Measurements from ENCODE around the gene HPCAL4.

Gene HPCAL4

DNA sequence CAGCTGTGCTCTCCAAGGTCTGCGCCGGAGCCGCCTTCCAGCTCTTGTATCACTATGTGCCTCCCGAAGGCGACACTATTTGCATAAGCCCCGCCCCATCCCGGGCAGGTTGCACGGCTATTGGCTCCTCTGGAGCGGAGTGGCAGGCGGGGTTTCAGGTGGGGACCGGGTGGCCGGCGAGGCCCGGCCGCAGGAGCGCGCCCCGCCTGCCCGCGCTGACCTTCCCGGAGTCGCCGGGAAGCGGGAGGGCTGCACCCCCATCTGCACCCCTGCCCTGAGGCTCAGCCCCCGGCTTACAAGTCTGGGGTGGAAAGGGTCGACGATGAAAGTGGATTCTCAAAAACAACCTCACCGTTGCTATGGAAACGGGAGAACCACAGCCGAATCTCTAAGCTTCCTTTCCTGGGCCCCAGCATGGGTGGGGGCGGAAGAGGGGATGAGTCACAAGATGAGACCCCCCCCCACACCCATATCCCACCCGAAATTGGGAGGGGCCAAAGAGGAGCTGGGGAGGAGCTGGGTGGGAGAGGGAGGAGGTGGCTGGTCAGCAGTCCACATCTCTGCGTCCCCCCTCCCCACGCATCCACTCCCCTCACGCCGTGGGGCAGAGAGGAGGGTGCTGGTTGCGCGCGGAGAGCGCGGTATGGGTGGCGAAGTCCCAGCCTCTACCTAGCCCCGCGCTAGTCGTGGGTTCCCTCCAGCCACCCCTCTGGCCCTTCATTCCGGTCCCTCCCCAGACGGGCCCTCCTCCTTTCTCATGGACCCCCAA is at the start of gene HPCAL4:
TSS of gene HPCAL4 (minus strand) at position 51 of the 769 bp plus-strand sequence. CDS start 6,830 bp downstream, outside the sequence.
- peak in 1 of 2 donors; percentile 23 for DNase-seq

DNA sequence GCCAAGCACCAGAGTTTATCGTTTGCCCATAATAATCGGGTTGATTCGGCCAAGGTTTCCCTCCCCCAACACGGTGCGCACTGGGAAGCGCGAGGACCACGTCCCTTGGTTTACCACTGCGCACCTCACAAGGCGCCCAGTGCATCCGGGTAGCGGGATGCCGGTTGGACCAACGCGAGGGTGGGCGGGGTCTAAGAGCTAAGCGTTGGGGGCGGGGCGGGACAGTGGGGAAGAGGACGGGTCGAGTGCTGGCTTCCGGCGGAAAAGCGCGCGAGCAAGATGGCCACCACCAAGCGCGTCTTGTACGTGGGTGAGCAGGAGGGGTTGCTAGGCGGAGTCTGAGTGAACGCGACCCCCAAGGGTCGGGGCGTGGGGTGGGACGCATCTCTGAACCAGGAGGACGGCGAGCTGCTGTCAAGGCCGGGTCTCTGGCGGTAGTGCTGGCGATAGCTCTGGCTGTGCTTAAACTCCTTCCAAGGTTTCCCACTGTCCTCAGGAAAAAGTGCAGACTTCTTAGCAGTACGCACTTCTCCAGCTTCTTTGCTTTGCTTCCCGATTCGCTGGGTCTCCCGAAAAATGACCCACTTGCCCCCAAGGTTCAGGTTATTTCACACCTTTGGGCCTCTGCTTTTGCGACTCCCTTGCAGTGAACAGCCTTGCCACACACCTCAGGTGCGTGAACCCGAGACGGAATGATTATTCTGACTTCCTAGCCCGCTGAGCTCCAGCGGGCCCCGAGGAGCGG is 47.6 kb upstream of the HPCAL4 start, which contains the start of gene PPIE:
TSS of gene PPIE (plus strand) at position 261 of the 745 bp plus-strand sequence. CDS start at position 280, 19 bp downstream.
- peak; percentile 70 to 72 for DNase-seq

- no peak for DNase-seq
These were observed 46.4 kb upstream of the HPCAL4 start for GRCh38 chr1:39737546-39738169.

- no peak for DNase-seq
These were observed 44.5 kb upstream of the HPCAL4 start for GRCh38 chr1:39735731-39736130.

GRCh38 chr1:39733161-39733560 is 41.9 kb upstream of the HPCAL4 start:
- no peak for DNase-seq

GRCh38 chr1:39732730-39733129 is 41.5 kb upstream of the HPCAL4 start:
- DNase-seq = no peak

DNA sequence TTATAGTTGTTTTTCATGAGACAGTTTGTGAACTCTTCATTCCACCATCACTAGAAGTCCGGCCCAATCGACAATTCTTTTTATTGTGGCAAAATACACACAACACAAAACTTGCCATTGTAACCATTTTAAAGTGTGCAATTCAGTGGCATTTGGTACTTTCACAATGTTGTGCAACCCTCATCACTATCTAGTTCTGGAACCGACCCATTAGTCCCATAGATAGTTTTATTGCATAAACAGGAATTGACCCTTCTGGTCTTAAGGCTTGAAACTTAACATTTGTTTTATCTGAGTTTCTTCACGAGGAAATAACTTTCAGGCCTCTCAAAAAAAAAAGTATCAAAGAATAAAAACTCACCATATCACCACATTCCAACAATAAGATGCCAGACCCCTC is 38.6 kb upstream of the HPCAL4 start:
- no peak for DNase-seq

DNA sequence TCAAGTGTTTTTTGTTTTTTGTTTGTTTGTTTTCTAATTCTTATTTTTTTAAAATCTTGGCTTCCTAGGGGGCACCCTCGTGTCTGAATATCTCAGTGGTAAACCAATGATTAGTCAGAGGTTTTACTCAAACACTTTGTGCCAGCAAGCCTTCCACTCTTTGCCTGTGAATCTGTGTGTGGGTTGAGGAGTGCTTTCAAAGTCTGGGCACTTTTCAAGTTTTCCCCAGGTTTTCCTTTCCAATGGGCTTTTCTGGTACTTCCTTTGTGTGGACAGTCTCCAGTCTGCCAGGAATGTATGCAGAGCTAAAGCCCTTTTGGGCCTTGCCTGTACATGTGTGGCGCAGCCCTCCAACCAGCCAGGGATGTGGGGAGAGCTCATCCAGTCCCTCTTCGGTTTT is 37.8 kb upstream of the HPCAL4 start:
- DNase-seq = no peak

- no peak for DNase-seq
These were observed 36.7 kb upstream of the HPCAL4 start for GRCh38 chr1:39727932-39728317.

DNA sequence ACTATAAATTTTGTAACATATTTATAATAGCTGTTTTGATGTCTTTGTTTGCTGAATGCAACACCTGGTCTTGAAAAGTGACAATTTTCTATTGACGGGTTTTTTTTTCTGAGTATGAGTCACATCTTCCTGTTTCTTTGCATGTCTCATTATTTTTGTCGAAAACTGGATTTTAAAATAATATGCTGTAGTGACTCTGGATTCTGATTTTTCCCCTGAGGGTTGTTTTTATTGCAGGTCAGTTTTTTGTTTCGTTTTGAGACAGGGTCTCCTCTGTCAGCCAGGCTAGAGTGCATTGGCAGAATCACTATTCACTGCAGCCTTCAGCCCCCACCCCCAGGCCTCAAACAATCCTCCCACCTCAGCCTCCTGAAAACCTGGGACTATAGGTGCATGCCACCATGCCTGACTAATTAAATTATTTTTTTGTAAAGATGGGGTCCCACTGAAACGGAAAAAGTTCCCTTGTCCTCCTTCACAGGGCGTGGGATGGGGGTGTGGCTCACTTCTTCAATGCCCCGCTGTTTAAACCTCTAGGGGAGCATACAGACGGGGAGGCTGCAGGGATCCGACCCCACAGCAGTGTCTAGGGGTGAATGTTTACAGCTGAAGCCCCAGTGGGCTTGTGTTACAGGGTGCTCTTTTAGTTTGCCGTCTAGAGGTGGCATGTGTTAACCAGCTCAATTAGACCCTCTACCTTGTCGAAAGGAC is 36.1 kb upstream of the HPCAL4 start:
- no peak for DNase-seq

- no peak for DNase-seq
These were observed 35.4 kb upstream of the HPCAL4 start for GRCh38 chr1:39726600-39726999.

DNA sequence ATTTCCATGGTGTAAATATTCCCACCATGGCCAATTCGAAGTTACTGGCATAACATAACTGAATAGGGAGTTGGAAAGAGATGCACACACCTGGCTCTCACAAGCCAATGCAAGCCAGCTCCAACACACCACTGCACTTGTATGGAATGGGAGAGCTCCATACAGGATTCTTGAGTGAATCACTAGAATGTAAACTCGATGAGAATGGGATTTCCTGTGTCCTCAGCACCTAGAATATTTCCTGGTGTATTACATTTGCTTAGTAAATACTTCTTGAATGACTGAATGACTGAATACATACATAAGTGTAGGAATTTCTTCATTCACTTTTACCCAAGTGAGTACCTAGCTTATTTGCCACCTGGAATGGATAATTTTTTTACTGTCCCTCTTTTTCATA is 31.3 kb upstream of the HPCAL4 start:
- DNase-seq = no peak

DNA sequence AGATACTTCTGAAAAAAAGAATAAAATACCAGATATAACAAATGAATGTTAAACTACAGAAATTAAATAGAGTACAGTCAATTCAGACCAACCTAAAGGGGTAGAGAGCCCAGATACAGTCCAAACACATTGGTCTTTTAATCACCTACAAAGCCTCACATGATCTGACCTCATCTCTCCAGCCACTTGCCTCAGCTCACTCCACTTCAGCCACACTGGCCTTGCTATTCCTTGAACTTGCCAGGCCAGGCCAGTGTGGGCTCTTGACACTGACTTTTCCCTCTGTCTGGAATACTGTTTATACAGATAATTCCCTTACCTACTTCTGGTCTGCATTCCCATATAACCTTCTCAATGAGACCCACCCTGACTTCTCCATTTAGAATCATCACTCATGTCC is 30.4 kb upstream of the HPCAL4 start:
- DNase-seq = no peak

- DNase-seq = peak in 1 of 2 donors; percentile 42
These were observed 29.1 kb upstream of the HPCAL4 start for GRCh38 chr1:39720094-39720999.

DNA sequence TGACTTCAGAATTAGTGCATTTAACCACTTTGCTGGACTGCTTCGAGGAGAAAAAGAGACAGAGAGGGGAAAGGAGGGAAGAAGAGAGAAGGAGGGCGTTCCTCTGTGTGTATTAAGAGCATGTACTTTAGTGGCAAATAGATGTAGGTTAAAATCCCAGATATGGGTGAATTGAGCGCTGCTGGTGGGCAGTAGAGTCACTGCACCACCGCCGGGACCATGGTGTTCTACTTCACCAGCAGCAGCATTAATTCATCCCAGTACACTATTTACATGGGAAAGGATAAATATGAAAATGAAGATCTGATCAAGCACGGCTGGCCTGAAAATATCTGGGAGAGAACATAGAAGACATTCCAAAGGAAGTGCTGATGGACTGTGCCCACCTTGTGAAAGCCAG is 26.6 kb upstream of the HPCAL4 start:
- DNase-seq = no peak

- DNase-seq = no peak
These were observed 22.3 kb upstream of the HPCAL4 start for GRCh38 chr1:39713557-39713956.

- DNase-seq = no peak
These were observed 20.7 kb upstream of the HPCAL4 start for GRCh38 chr1:39711966-39712340.

GRCh38 chr1:39711104-39711965 is 20.1 kb upstream of the HPCAL4 start:
- DNase-seq = no peak

DNA sequence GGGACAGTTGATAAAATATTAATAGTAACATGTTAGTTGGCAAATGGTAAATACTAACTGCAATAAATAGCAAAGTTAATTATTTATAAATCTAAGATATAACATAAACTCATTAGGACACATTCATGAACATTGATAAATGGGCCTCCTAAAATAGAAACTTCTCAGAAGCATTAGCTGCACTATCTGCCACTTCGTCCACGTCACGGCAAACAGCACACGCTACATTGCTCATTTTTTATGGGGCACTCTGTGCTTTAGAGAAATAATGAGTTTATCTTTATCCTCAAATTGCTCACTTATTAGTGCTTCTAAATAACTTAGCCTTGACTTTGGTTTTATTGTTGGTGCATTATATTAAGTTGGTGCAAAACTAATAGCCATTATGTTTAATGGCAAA is 16.3 kb upstream of the HPCAL4 start:
- DNase-seq = no peak

DNA sequence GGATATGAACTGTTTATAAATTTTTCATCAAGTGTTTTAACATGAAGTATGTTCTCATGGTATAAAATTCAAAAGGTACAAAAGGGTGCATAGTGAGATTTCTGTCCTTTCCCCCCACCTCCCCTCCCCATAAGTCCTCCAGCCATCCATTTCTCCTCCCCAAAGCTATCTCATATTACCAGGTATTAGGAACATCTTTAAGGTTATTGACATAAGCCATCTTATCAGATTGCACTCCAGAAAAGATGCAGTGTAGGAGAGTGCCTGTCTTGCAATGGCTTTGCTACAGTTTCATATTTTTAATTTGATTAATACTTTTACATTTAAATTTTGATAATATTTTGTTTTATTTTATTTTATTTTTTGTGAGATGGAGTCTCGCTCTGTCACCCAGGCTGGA is 13.5 kb upstream of the HPCAL4 start:
- DNase-seq = no peak

DNA sequence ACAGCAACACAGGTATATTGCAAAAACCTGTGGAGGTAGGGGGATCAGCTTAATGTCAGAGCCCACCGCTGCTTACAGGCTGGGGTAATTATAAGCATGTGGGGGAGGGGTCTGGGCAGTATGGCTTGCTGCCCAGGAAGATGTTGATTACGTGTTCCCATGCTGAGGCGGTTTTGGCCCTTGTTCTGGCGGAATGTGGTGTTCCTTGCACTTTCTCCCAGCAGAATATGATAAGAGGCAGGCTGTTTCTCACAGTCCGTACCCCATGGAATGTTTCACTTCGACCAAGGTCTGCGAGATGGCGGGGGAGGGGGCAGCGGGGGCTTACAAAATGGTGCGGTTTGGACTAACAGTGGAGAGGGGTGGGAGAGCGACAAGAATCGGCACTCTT is 9.8 kb upstream of the HPCAL4 start:
- DNase-seq = no peak

All from bone marrow (tissue), 2 donors.